GM21390 (cell line): ENCODE results near the gene ZFP92.

Source experiments
- ATAC-seq: cut with Tn5 transposase; IDR thresholded peaks from one replicate; pipeline ENCODE4 v1.9.1; 2021; ENCODE audit not compliant: unreplicated experiment

ZFP92 gene

GRCh38 chrX:153450949-153451277 is 39.6 kb downstream of the ZFP92 start:
- no peak for ATAC-seq

DNA sequence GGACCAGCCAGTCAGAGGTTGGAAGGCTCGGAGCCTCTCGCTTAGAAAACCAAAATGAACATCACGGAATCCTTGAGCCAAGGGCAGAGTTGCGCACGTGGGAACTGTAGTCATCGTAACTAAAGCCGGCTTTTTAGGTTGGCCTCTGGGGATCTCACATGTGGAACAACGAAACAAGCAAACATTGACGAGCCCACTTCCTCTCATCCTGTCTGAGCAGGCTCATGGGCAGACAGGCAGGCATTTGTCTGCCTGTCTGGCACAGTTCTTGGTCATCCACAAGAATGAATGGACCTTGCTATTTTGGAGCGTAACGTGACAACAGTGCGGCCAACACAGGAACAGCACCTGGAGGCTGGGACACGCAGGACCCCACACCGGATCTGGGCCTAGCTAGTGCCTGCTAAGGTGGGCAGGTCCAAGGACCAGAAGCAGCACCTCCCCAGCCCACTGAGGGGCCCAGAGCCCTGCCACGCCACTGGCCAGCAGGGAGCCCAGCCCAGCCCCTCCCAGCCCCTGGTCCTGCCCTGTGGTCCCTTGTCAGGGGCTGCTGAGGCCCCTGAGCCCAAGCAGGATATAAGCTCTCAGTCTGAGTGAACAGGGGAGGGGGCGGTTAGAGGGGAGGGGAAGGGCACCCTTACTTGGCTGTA is 43.8 kb downstream of the ZFP92 start:
- ATAC-seq: no peak

GRCh38 chrX:153455571-153455970 is 44.3 kb downstream of the ZFP92 start:
- ATAC-seq: no peak

DNA sequence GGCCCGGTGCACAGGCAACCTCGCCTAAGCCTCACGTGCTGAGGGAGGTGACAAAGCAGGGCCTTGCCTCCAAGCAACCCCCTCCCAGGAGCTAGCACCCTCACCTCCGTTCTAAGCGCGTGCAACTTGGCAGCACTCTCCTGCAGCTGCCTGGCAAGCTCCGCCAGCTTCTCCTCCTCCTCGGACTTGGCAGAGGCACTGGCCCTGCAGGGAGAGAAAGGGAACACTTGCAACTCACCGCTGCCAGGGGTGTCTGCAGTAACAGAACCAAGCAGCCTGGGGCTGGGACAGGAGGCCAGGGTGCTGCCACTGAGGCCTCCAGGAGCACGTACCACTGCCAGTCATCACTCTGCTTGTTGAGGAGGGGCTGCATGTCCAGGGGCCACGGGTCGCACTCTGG is 44.9 kb downstream of the ZFP92 start:
- no peak for ATAC-seq

- ATAC-seq: no peak
These were observed 45.4 kb downstream of the ZFP92 start for GRCh38 chrX:153456704-153457103.

- no peak for ATAC-seq
These were observed 46.0 kb downstream of the ZFP92 start for GRCh38 chrX:153457136-153457825.

GRCh38 chrX:153457827-153458466 is 46.7 kb downstream of the ZFP92 start:
- ATAC-seq: no peak

DNA sequence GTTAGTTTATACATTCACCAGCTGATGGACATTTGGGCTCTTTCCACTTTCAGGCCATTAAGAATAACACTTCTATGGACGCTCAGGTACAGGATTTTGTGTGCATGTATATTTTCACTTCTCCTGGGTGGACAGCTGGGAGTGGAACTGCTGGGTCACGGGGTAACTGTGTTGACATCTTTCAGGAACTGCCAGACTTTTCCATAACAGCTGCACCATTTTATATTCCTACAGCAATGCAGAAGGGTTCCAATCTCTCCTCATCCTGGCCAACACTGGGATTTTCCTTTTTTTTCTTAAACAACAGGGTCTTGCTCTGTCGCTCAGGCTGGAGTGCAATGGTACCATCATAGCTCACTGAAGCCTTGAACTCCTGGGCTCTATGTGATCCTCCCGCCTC is 47.2 kb downstream of the ZFP92 start:
- ATAC-seq: no peak

DNA sequence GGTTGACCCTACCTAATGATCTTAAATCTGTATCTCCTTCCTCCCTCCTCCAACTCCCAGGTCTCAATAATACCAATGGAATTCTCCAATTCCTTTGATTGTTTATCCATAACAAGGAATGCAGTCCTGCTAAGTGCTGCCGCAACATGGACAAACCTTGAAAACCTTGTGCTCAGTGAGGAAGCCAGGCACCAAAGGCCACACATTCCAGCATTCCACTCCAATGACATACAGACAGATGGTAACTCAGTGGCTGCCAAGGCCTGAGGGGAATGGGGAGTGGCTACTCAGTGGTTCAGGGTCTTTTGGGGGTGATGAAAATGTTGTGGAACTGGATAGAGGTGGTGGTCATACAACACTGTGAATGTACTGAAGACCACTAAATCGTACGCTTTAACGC is 48.7 kb downstream of the ZFP92 start:
- no peak for ATAC-seq

GRCh38 chrX:153460826-153461225 is 49.6 kb downstream of the ZFP92 start:
- no peak for ATAC-seq
